SK-N-SH treated with all-trans-retinoic acid at 6 μM for 48 hours (cell line): Measurements from ENCODE around the gene FGGY.
A peak's percentile ranks its signal among the peaks of the same experiment; 100 is the strongest.

Experiments
- ATAC-seq: fragments of 200-7000 bp; cut with Tn5 transposase; 3 replicates; pipeline ENCODE4 v1.9.1; 2020; ENCODE audit warnings: mild to moderate bottlenecking, moderate library complexity
- ARNTL ChIP-seq: fragments of 450-650 bp; formaldehyde crosslinking; IDR thresholded peaks from 2 replicates; pipeline ENCODE4 v1.5.0; 2020; ENCODE audit warnings: low read depth, mild to moderate bottlenecking, moderate library complexity, borderline replicate concordance
- BACH2 ChIP-seq: fragments of 250-450 bp; sonication (Bioruptor Pico); IDR thresholded peaks from 2 replicates; pipeline ENCODE4 v1.9.0; 2021; ENCODE audit warnings: mild to moderate bottlenecking, borderline replicate concordance
- CREB5 ChIP-seq: fragments of 250-450 bp; sonication (Bioruptor Pico); IDR thresholded peaks from 2 replicates; pipeline ENCODE4 v1.5.1; 2020; ENCODE audit warnings: low read depth, mild to moderate bottlenecking, moderate library complexity
- CSDC2 ChIP-seq: fragments of 250-450 bp; sonication (Bioruptor Pico); IDR thresholded peaks from 2 replicates; pipeline ENCODE4 v1.5.0; 2020; ENCODE audit warnings: mild to moderate bottlenecking, moderate library complexity
- CSRNP3 ChIP-seq: fragments of 250-450 bp; sonication (Bioruptor Pico); IDR thresholded peaks from 2 replicates; pipeline ENCODE4 v1.5.1; 2021; ENCODE audit warnings: mild to moderate bottlenecking, moderate library complexity
- ESRRG ChIP-seq: fragments of 250-450 bp; sonication (Bioruptor Pico); IDR thresholded peaks from 2 replicates; pipeline ENCODE4 v1.6.1; 2021; ENCODE audit warnings: mild to moderate bottlenecking
- GLIS3 ChIP-seq: fragments of 250-450 bp; sonication (Bioruptor Pico); IDR thresholded peaks from 2 replicates; pipeline ENCODE4 v1.5.0; 2020; ENCODE audit warnings: mild to moderate bottlenecking, moderate library complexity
- ISL1 ChIP-seq: fragments of 250-450 bp; sonication (Bioruptor Pico); IDR thresholded peaks from 2 replicates; pipeline ENCODE4 v2.1.2; 2022; ENCODE audit warnings: mild to moderate bottlenecking, moderate library complexity
- OSR1 ChIP-seq: fragments of 250-450 bp; sonication (Bioruptor Pico); IDR thresholded peaks from 2 replicates; pipeline ENCODE4 v1.8.0; 2022; ENCODE audit warnings: moderate library complexity, mild to moderate bottlenecking, inconsistent platforms
- PATZ1 ChIP-seq: fragments of 250-450 bp; sonication (Bioruptor Pico); IDR thresholded peaks from 2 replicates; pipeline ENCODE4 v1.8.0; 2020; ENCODE audit warnings: mild to moderate bottlenecking, moderate library complexity, borderline replicate concordance
- POU6F1 ChIP-seq: fragments of 250-450 bp; sonication (Bioruptor Pico); IDR thresholded peaks from 2 replicates; pipeline ENCODE4 v1.8.0; 2021; ENCODE audit warnings: low read depth, mild to moderate bottlenecking, moderate library complexity, borderline replicate concordance
- PPARA ChIP-seq: fragments of 250-450 bp; sonication (Bioruptor Pico); IDR thresholded peaks from 2 replicates; pipeline ENCODE4 v1.5.0; 2020; ENCODE audit warnings: mild to moderate bottlenecking, borderline replicate concordance
- RARB ChIP-seq: fragments of 250-450 bp; sonication (Bioruptor Pico); IDR thresholded peaks from 2 replicates; pipeline ENCODE4 v1.8.0; 2021; ENCODE audit warnings: mild to moderate bottlenecking, moderate library complexity
- SNAI2 ChIP-seq: fragments of 250-450 bp; sonication (Bioruptor Pico); IDR thresholded peaks from 2 replicates; pipeline ENCODE4 v1.5.0; 2020; ENCODE audit warnings: mild to moderate bottlenecking, moderate library complexity
- TOX ChIP-seq: fragments of 250-450 bp; sonication (Bioruptor Pico); IDR thresholded peaks from 2 replicates; pipeline ENCODE4 v1.8.0; 2021; ENCODE audit warnings: mild to moderate bottlenecking, moderate library complexity, borderline replicate concordance
- TSHZ2 ChIP-seq: fragments of 250-450 bp; sonication (Bioruptor Pico); IDR thresholded peaks from 2 replicates; pipeline ENCODE4 v1.5.0; 2020; ENCODE audit warnings: mild to moderate bottlenecking, moderate library complexity
- ZC3H10 ChIP-seq: fragments of 250-450 bp; sonication (Bioruptor Pico); IDR thresholded peaks from 2 replicates; pipeline ENCODE4 v1.5.1; 2021; ENCODE audit warnings: mild to moderate bottlenecking, moderate library complexity
- ZFP3 ChIP-seq: fragments of 250-450 bp; sonication (Bioruptor Pico); IDR thresholded peaks from 2 replicates; pipeline ENCODE4 v1.5.0; 2020; ENCODE audit warnings: mild to moderate bottlenecking, moderate library complexity
- ZFP30 ChIP-seq: fragments of 450-650 bp; formaldehyde crosslinking; IDR thresholded peaks from 2 replicates; pipeline ENCODE4 v1.5.0; 2022; ENCODE audit warnings: mild to moderate bottlenecking, moderate library complexity
- ZNF565 ChIP-seq: fragments of 450-650 bp; formaldehyde crosslinking; conservative IDR thresholded peaks from 2 replicates; pipeline ENCODE4 v1.5.0; 2020; ENCODE audit warnings: low read depth, mild to moderate bottlenecking, moderate library complexity
- ZNF8 ChIP-seq: fragments of 450-650 bp; formaldehyde crosslinking; IDR thresholded peaks from 2 replicates; pipeline ENCODE4 v1.5.0; 2020; ENCODE audit warnings: mild to moderate bottlenecking, moderate library complexity

Gene FGGY

GRCh38 chr1:59568158-59568935 is 271.5 kb downstream of the FGGY start:
- 0 out of 3 replicates have a peak, but pooled peaks have one; percentile 49 for ATAC-seq
- TF ChIP-seq ZFP30 (CRISPR knock-in tag) = no peak
- TF ChIP-seq RARB (CRISPR knock-in tag) = no peak
- TF ChIP-seq ZNF565 (CRISPR knock-in tag) = no peak
- no peak for TF ChIP-seq OSR1 (CRISPR knock-in tag)
- TF ChIP-seq PPARA (CRISPR knock-in tag) = no peak
- TF ChIP-seq BACH2 = no peak
- no peak for TF ChIP-seq CSRNP3 (CRISPR knock-in tag)
- no peak for TF ChIP-seq PATZ1 (CRISPR knock-in tag)
- TF ChIP-seq ARNTL (CRISPR knock-in tag) = no peak
- TF ChIP-seq GLIS3 (CRISPR knock-in tag) = no peak
- no peak for TF ChIP-seq SNAI2
- TF ChIP-seq CSDC2 (CRISPR knock-in tag) = no peak
- TF ChIP-seq ISL1 = no peak

GRCh38 chr1:59569198-59569597 is 272.3 kb downstream of the FGGY start:
- no peak for TF ChIP-seq ARNTL (CRISPR knock-in tag)
- no peak for TF ChIP-seq ESRRG (CRISPR knock-in tag)
- TF ChIP-seq GLIS3 (CRISPR knock-in tag) = no peak
- TF ChIP-seq TOX (CRISPR knock-in tag) = no peak
- TF ChIP-seq ZFP3 (CRISPR knock-in tag) = no peak
- no peak for ATAC-seq

- no peak for ATAC-seq
- TF ChIP-seq GLIS3 (CRISPR knock-in tag) (no peak), CREB5 (no peak), BACH2 (no peak), ZFP30 (CRISPR knock-in tag) (no peak), OSR1 (CRISPR knock-in tag) (no peak)
Measured at GRCh38 chr1:59570524-59570923, 273.6 kb downstream of the FGGY start.

GRCh38 chr1:59574085-59574484 is 277.2 kb downstream of the FGGY start:
- no peak for ATAC-seq
- no peak for TF ChIP-seq ZC3H10 (CRISPR knock-in tag)
- no peak for TF ChIP-seq TSHZ2
- TF ChIP-seq CREB5 = no peak
- no peak for TF ChIP-seq ZNF565 (CRISPR knock-in tag)
- TF ChIP-seq POU6F1 (CRISPR knock-in tag) = no peak
- TF ChIP-seq ZNF8 (CRISPR knock-in tag) = no peak
- TF ChIP-seq GLIS3 (CRISPR knock-in tag) = no peak
- TF ChIP-seq CSRNP3 (CRISPR knock-in tag) = no peak
- TF ChIP-seq CSDC2 (CRISPR knock-in tag) = no peak
- TF ChIP-seq, all 23 proteins: peak for 0
